Fibroblast of skin of back (primary cell): Measurements from ENCODE around the gene ACVRL1.

Experiments used
- DNase-seq: peaks from one replicate; pipeline ENCODE4 v3.0.0-alpha.2; 2013

Gene ACVRL1

GRCh38 chr12:51917746-51918453, 10.6 kb downstream of the ACVRL1 start:
- DNase-seq, result no peak

GRCh38 chr12:51920046-51920445, 12.7 kb downstream of the ACVRL1 start:
- no peak for DNase-seq

- no peak for DNase-seq
These were observed 13.9 kb downstream of the ACVRL1 start for GRCh38 chr12:51921017-51921725.

GRCh38 chr12:51922146-51922545, 14.8 kb downstream of the ACVRL1 start:
- no peak for DNase-seq

GRCh38 chr12:51922762-51923505, 15.6 kb downstream of the ACVRL1 start:
- DNase-seq, result peak; percentile 58

- DNase-seq, result no peak
These were observed 16.4 kb downstream of the ACVRL1 start for GRCh38 chr12:51923506-51924365.

GRCh38 chr12:51924551-51925319, 17.4 kb downstream of the ACVRL1 start:
- no peak for DNase-seq

- DNase-seq, result no peak
These were observed 18.2 kb downstream of the ACVRL1 start for GRCh38 chr12:51925346-51926063.

GRCh38 chr12:51926064-51926632, 18.8 kb downstream of the ACVRL1 start:
- DNase-seq, result no peak

- DNase-seq, result no peak
These were observed 19.4 kb downstream of the ACVRL1 start for GRCh38 chr12:51926718-51927117.

GRCh38 chr12:51932218-51933076, 25.1 kb downstream of the ACVRL1 start:
- DNase-seq, result no peak

- DNase-seq, result no peak
These were observed 26.8 kb downstream of the ACVRL1 start for GRCh38 chr12:51934080-51934479.

- DNase-seq, result no peak
These were observed 30.6 kb downstream of the ACVRL1 start for GRCh38 chr12:51937926-51938325.

GRCh38 chr12:51938726-51939125, 31.4 kb downstream of the ACVRL1 start:
- DNase-seq, result no peak

- peak; percentile 51 for DNase-seq
These were observed 33.8 kb downstream of the ACVRL1 start for GRCh38 chr12:51941011-51941581.

- DNase-seq, result no peak
These were observed 34.3 kb downstream of the ACVRL1 start for GRCh38 chr12:51941604-51942003.

- DNase-seq, result no peak
These were observed 34.8 kb downstream of the ACVRL1 start for GRCh38 chr12:51942056-51942455.

- DNase-seq, result no peak
These were observed 35.2 kb downstream of the ACVRL1 start for GRCh38 chr12:51942501-51943000.

- DNase-seq, result no peak
These were observed 36.0 kb downstream of the ACVRL1 start for GRCh38 chr12:51943346-51943745.
